HCT116 (cell line): ENCODE measurements around the gene EIF4G3. TPM values are rescaled to one million over a fixed set of nuclear protein-coding genes. Genes with fewer than 3 reads are reported as not detected.

Experiments
- ATAC-seq: fragments of 200-7000 bp; cut with Tn5 transposase; 2 replicates; pipeline ENCODE4 v1.9.1; 2020; ENCODE audit warnings: mild to moderate bottlenecking, moderate library complexity
- BruUV-seq: library from RNA; stranded (reverse); fragments of 400-500 nt; replicated peaks from 2 replicates; lab custom pipeline; 2021; lab: Mats Ljungman, UMichigan
- CTCF ChIA-PET: fragments of 300-600 bp; sonication (Branson Sonifier 250); formaldehyde crosslinking; loops from one replicate; lab custom pipeline; 2021; ENCODE audit warnings: antibody characterized with exemption; lab: Charles Lee
- POLR2A ChIA-PET: fragments of 300-600, 350-600 bp; sonication (Branson Sonifier 250); formaldehyde crosslinking; loops from one replicate; lab custom pipeline; 2021; ENCODE audit warnings: antibody characterized with exemption; lab: Charles Lee
- RAD21 ChIA-PET, 2 experiments: fragments of 300-600 bp; sonication (Branson Sonifier 250); formaldehyde crosslinking; loops; one replicate each; lab custom pipeline; 2023; ENCODE audit warnings: low total read pairs in 2 of 2; ENCODE audit not compliant: uncharacterized antibody in 2 of 2, unreplicated experiment in 2 of 2, low non-redundant PET in 1 of 2; lab: Charles Lee
- DNase-seq: peaks from one replicate; pipeline ENCODE4 v3.0.0-alpha.2; 2010; ENCODE audit warnings: low read depth, low spot score
- H2AFZ ChIP-seq: fragments of 200-600 bp; shearing (Covaris generic), sonication (generic); 2 replicates; pipeline ENCODE4 v1.6.1; 2017; ENCODE audit warnings: low read depth, mixed run types, mixed read lengths, antibody characterized with exemption, low read length; ENCODE audit not compliant: poor library complexity, severe bottlenecking
- H3K27ac ChIP-seq: 2 replicates; pipeline ENCODE4 v1.5.1; 2012; ENCODE audit warnings: low read depth, low read length
- H3K27me3 ChIP-seq: fragments of 200-600 bp; sonication (generic); 2 replicates; pipeline ENCODE4 v1.6.1; 2016; ENCODE audit warnings: mixed run types, low read length, mixed read lengths; ENCODE audit not compliant: insufficient read depth
- H3K36me3 ChIP-seq, 2 experiments: fragments of 200-500 bp in 1 of 2; fragments of 200-600 bp in 1 of 2; sonication (Bioruptor generic) in 1 of 2; sonication (generic) in 1 of 2; 2 replicates each; pipeline versions ENCODE4 v1.5.1 to v1.6.1; 2014 to 2016; ENCODE audit warnings: low read length in 2 of 2, inconsistent platforms in 1 of 2, mixed read lengths in 1 of 2, mixed run types in 1 of 2; ENCODE audit not compliant: insufficient read depth in 2 of 2, control insufficient read depth in 1 of 2
- H3K4me1 ChIP-seq, 2 experiments: fragments of 200-600 bp in 1 of 2; sonication (generic) in 1 of 2; 2 replicates each; pipeline versions ENCODE4 v1.5.1 to v1.6.1; 2012 to 2017; ENCODE audit warnings: low read length in 2 of 2, inconsistent platforms in 1 of 2, mild to moderate bottlenecking in 1 of 2, mixed read lengths in 1 of 2, mixed run types in 1 of 2, moderate library complexity in 1 of 2; ENCODE audit not compliant: insufficient read depth in 2 of 2, control insufficient read depth in 1 of 2
- H3K4me2 ChIP-seq: fragments of 200-600 bp; sonication (generic); 2 replicates; pipeline ENCODE4 v1.6.1; 2017; ENCODE audit warnings: mixed run types, low read length, mixed read lengths
- H3K4me3 ChIP-seq, 2 experiments: fragments of 200-600 bp in 1 of 2; sonication (generic) in 1 of 2; replicated peaks in 1 of 2; 2 replicates each; pipeline ENCODE4 v1.5.1; 2011 to 2016; ENCODE audit warnings: low read length in 2 of 2, control low read depth in 1 of 2, low read depth in 1 of 2, mild to moderate bottlenecking in 1 of 2, mixed read lengths in 1 of 2, mixed run types in 1 of 2
- H3K79me2 ChIP-seq: fragments of 200-600 bp; sonication (generic); 2 replicates; pipeline ENCODE4 v1.6.1; 2017; ENCODE audit warnings: mild to moderate bottlenecking, mixed run types, low read length, moderate library complexity, mixed read lengths; ENCODE audit not compliant: insufficient read depth
- H3K9ac ChIP-seq: fragments of 200-600 bp; sonication (generic); 2 replicates; pipeline ENCODE4 v1.6.1; 2016; ENCODE audit warnings: low read length, mixed read lengths
- H3K9me2 ChIP-seq: fragments of 200-600 bp; sonication (generic), shearing (Covaris generic); 2 replicates; pipeline ENCODE4 v1.6.1; 2017; ENCODE audit warnings: mixed run types, mild to moderate bottlenecking, moderate library complexity; ENCODE audit not compliant: insufficient read depth
- H3K9me3 ChIP-seq, 2 experiments: fragments of 200-500 bp in 1 of 2; fragments of 200-600 bp in 1 of 2; sonication (Bioruptor generic) in 1 of 2; sonication (generic) in 1 of 2; 2 replicates each; pipeline ENCODE4 v1.6.1; 2014 to 2017; ENCODE audit warnings: low read length in 2 of 2, mixed read lengths in 2 of 2, inconsistent platforms in 1 of 2, low read depth in 1 of 2, mild to moderate bottlenecking in 1 of 2, mixed run types in 1 of 2, moderate library complexity in 1 of 2; ENCODE audit not compliant: control insufficient read depth in 1 of 2, insufficient read depth in 1 of 2
- H4K20me1 ChIP-seq: fragments of 200-600 bp; sonication (generic), shearing (Covaris generic); 2 replicates; pipeline ENCODE4 v1.6.1; 2017; ENCODE audit warnings: mixed run types, mild to moderate bottlenecking, moderate library complexity; ENCODE audit not compliant: insufficient read depth
- ATF3 ChIP-seq: IDR thresholded peaks from 2 replicates; pipeline ENCODE4 v1.6.1; 2012
- CEBPB ChIP-seq: IDR thresholded peaks from 2 replicates; pipeline ENCODE4 v1.6.1; 2012; ENCODE audit warnings: low read depth
- CTCF ChIP-seq, 3 experiments: fragments of 200-600 bp in 1 of 3; sonication (generic) in 1 of 3; IDR thresholded peaks in 2 of 3; conservative IDR thresholded peaks in 1 of 3; 2 replicates each; pipeline ENCODE4 v1.5.1; 2012 to 2017; ENCODE audit warnings: low read depth in 2 of 3, low read length in 2 of 3, antibody characterized with exemption in 1 of 3, borderline replicate concordance in 1 of 3, control low read depth in 1 of 3, mild to moderate bottlenecking in 1 of 3, mixed read lengths in 1 of 3, mixed run types in 1 of 3, moderate library complexity in 1 of 3; ENCODE audit not compliant: insufficient read depth in 1 of 3
- EGR1 ChIP-seq: IDR thresholded peaks from 2 replicates; pipeline ENCODE4 v1.6.1; 2012; ENCODE audit warnings: low read depth
- ELF1 ChIP-seq: IDR thresholded peaks from 2 replicates; pipeline ENCODE4 v1.6.1; 2012; ENCODE audit warnings: low read depth, borderline replicate concordance
- EZH2 ChIP-seq: fragments of 200-600 bp; sonication (generic); IDR thresholded peaks from 2 replicates; pipeline ENCODE4 v1.6.1; 2017; ENCODE audit warnings: antibody characterized with exemption, mixed run types
- FOSL1 ChIP-seq: IDR thresholded peaks from 2 replicates; pipeline ENCODE4 v1.6.1; 2012; ENCODE audit warnings: low read depth
- JUND ChIP-seq: IDR thresholded peaks from 2 replicates; pipeline ENCODE4 v1.6.1; 2012
- MAX ChIP-seq: IDR thresholded peaks from 2 replicates; pipeline ENCODE4 v1.6.1; 2012
- POLR2A ChIP-seq: IDR thresholded peaks from 2 replicates; pipeline ENCODE4 v1.7.0; 2011; ENCODE audit warnings: borderline replicate concordance; ENCODE audit not compliant: insufficient read depth, insufficient read length; ENCODE audit errors: extremely low read depth
- RAD21 ChIP-seq: IDR thresholded peaks from 2 replicates; pipeline ENCODE4 v1.6.1; 2012; ENCODE audit warnings: low read depth, mild to moderate bottlenecking
- REST ChIP-seq: IDR thresholded peaks from 2 replicates; pipeline ENCODE4 v1.6.1; 2012; ENCODE audit warnings: low read depth
- SIN3A ChIP-seq: IDR thresholded peaks from 2 replicates; pipeline ENCODE4 v1.6.1; 2012; ENCODE audit warnings: low read depth
- TCF7L2 ChIP-seq: IDR thresholded peaks from 2 replicates; pipeline ENCODE4 v1.7.0; 2011; ENCODE audit warnings: borderline replicate concordance, inconsistent platforms; ENCODE audit not compliant: insufficient read depth, insufficient read length; ENCODE audit errors: extremely low read depth
- YY1 ChIP-seq: IDR thresholded peaks from 2 replicates; pipeline ENCODE4 v1.6.1; 2011; ENCODE audit warnings: low read length, low read depth, moderate library complexity, mild to moderate bottlenecking; ENCODE audit not compliant: insufficient replicate concordance; ENCODE audit errors: extremely low read depth
- ZBTB33 ChIP-seq: IDR thresholded peaks from 2 replicates; pipeline ENCODE4 v1.6.1; 2011; ENCODE audit warnings: mild to moderate bottlenecking, low read length, moderate library complexity; ENCODE audit not compliant: insufficient replicate concordance; ENCODE audit errors: extremely low read depth
- ZFX ChIP-seq: fragments of 450-650 bp; IDR thresholded peaks from 2 replicates; pipeline ENCODE4 v1.6.1; 2017
- intact Hi-C: fragments of 100-400 bp; cut with micrococcal nuclease; formaldehyde crosslinking; loops from 2 replicates; pipeline ENCODE4 v1.10.0; 2022
- total RNA-seq: library from RNA; stranded (reverse); gene quantifications from one replicate; pipeline ENCODE4 v1.2.1, GENCODE V29; 2021; ENCODE audit not compliant: unreplicated experiment

EIF4G3 gene
- total RNA-seq, 1 experiment from 2014 or later = 40.1 TPM

- Histone ChIP-seq H3K27ac (no peak overlapping the region), H3K27me3 (no peaks in the 10 kb centered on the region), H3K4me3 (no peak overlapping the region), H3K36me3 (peaks cover 0 to 12% of the 10 kb centered on the region in 2 experiments; a peak in 2 of 4 replicates), H3K9ac (no peak overlapping the region), H3K9me3 (no peaks in the 10 kb centered on the region), H4K20me1 (no peaks in the 10 kb centered on the region), H2AFZ (no peak overlapping the region), H3K9me2 (no peaks in the 10 kb centered on the region), H3K4me2 (no peak overlapping the region), H3K4me1 (no peaks in the 10 kb centered on the region), H3K79me2 (no peaks in the 10 kb centered on the region)
- no peak for TF ChIP-seq POLR2A
- TF ChIP-seq RAD21 = no peak
- TF ChIP-seq ZBTB33 = no peak
- TF ChIP-seq REST = no peak
- no peak for TF ChIP-seq TCF7L2
- TF ChIP-seq CEBPB = no peak
- no peak for TF ChIP-seq FOSL1
- no peak for TF ChIP-seq SIN3A
- TF ChIP-seq ATF3 = no peak
- no peak for TF ChIP-seq MAX
- no peak for TF ChIP-seq ELF1
- no peak for TF ChIP-seq JUND
- TF ChIP-seq ZFX = no peak
- no peak for TF ChIP-seq YY1
- no peak for TF ChIP-seq EGR1
- TF ChIP-seq EZH2 = no peak
- TF ChIP-seq CTCF (IDR thresholded peaks at IDR 0.05 in 2 of 3, conservative IDR thresholded peaks at IDR 0.05 in 1 of 3; ENCODE audit: borderline replicate concordance in 1 of 3, insufficient read depth in 1 of 3, low read depth in 2 of 3, low read length in 2 of 3) = no peak
- no TSS peak for BruUV-seq
- DNase-seq (no peak), ATAC-seq (no peak)
- POLR2A ChIA-PET = no interaction called here
- CTCF ChIA-PET = no interaction called here
- intact Hi-C loops = no loop called here
- RAD21 ChIA-PET = no interaction called here
Measured at GRCh38 chr1:20891091-20891490, 285.6 kb downstream of the EIF4G3 start.
